Fibroblast of peridontal ligament (primary cell): ENCODE data around the gene UFD1.
A peak's percentile ranks its signal among the peaks of the same experiment; 100 is the strongest.
"Not testable (repeated sequence)": the region's sequence is repeated elsewhere in the genome, so short reads cannot be mapped to it uniquely, and the experiment has no call there.

Experiments used
- DNase-seq: peaks from one replicate; pipeline ENCODE4 v3.0.0-alpha.2; 2010; ENCODE audit errors: extremely low read depth

The UFD1 gene

DNA sequence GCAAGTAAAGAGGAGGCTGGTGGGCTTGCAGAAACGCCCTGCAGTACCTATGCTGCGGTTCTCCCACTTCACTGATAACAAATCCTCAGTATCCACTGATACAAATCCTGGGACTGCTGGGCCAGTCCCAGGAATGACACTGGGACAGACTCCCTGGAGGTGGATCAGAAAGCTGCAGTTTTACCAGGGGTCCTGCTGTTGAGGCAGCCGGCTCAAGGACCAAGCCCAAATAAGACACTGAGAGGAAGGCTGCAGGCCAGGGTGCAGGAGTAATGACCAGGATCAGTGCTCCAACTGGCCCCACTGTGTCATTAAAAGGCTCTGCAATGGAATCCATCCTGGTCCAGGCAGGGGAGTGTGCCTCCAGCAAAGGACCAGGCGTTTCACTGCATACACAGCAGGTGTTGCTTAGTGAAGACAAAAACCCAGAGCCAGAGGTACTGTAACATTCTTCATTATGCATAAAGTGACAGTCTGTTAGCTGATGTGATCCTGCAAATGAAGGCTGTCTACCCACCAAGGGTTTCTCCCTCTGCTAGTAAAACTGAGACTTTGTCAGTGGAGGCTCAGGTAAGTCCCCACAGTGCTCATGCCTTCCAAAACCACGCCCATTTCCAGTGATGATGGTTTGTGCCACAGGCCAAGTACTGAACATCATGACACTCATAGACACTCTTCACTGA, 30.1 kb downstream of the UFD1 start:
- DNase-seq, result no peak

DNA sequence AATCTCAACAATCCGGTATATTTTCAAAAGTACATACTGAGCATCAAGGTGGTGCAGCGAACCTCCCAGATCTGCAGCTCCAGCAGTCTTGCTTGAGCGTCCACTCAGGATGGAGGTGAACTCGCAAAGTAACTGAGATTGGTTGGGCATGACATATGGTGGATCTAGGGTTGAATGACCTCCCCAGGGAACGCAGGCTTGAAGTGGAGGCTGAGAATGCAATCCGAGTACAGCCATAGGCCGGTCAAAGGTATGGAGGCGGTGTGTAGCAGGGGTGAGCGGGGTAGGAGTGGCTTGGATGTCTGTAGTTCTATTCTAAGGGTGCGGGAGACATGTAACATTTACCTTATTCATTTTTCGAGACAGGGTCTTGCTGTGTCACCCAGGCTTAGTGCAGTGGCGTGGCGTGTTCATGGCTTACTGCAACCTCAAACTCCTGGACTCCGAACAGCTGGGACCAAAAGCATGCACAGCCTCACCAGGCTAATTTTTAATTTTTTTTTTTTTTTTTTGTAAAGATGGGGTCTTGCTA, 30.9 kb downstream of the UFD1 start:
- DNase-seq, result peak; percentile 78

DNA sequence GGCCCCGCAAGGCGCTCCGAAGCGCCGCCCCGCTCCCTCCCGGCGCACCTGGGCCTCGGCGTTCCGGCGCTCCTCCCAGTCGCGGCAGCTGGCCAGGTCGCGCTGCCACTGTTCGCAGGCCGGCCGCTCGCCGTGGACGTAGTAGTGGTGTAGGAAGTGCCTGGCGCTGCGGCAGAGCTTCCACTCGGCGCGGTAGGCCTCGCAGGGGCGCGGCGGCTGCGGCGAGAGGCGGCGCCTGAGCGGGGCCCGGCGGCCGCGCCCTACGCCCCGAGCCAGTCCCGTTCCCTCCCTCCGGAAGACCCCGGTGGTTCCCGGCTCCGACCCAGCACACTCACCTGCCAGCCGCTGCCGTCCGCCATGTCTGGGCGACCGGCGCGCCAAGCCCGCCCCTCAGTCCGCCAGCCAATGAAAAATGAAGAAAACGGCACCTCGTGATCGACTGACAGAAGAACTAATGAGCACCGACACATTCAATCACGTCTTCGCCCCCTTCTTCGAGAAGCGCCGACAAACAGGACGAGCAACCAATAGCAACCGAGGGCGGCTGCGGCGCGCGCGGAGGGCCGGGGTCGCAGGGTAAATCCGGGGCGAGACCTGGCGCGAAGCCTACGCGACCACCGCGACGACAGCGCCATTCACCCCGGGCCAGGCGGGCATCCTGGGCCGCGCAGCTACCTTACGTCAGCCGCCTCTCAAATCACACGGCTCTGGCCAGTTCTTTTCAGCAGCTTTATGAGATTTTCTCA, 31.5 kb downstream of the UFD1 start, which contains the start of gene C22orf39:
Gene C22orf39, minus strand, starts transcription at position 382 of the 746 bp plus-strand sequence. Its CDS starts 23 bp downstream, at position 359.
- DNase-seq, result peak; percentile 92

DNA sequence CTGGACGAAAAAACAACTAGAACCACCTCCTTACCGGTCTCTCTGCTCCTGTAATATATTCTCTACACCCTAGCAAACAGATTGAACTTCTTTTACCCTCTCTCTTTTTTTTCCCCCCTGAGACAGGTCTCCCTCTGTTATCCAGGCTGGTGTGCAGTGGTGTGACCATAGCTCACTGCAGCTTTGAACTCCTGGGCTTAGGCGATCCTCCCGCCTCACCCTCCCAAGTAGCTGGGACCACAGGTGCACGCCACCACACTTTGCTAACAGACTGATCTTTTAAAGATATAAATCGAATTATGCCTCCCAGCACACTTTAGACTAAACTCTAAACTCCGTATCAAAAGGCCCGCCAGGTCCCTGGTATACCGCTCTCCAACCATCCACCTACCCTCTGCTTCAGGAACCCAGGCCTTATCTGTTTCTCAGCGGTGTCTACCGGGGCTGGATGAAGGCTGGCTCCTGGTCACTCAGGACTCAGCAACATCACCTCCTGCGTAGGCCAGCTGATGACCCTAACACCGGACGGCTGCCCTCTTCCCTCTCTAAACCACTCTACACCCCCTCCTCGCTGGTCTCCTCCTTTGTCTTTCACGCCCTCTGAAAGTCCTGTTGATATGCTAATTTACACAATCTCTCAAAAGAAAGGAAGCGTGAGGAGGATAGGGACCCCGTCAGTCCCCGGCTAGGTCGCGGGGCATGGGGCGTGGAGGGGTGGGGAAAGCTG, 32.2 kb downstream of the UFD1 start:
- DNase-seq, result no peak

DNA sequence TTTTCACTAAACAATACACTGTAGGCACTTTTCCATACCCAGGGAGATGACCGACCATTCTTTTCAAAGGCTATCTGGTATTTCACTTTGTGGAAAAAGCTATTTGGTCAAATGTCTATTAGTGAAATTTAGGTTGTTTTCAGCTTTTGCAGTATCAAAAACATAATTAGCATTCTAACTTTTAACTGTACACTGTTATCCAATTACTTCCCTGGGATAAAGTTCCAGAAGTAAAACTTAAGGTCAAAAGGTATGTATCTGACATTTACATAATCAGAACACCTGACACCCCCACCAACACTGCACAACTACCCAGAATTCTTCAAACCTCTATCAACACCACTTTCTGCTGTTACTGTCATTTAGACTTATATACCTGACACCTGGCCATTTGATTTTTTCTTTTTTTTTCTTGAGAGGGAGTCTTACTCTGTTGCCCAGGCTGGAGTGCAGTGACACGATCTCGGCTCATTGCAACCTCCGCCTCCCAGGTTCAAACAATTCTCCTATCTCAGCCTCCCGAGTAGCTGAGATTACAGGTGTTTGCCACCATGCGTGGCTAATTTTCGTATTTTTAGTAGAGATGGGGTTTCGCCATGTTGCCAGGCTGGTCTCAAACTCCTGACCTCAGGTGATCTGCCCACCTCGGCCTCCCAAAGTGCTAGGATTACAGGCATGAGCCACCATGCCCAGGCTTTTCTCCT, 33.6 kb downstream of the UFD1 start:
- not testable (repeated sequence) for DNase-seq

DNA sequence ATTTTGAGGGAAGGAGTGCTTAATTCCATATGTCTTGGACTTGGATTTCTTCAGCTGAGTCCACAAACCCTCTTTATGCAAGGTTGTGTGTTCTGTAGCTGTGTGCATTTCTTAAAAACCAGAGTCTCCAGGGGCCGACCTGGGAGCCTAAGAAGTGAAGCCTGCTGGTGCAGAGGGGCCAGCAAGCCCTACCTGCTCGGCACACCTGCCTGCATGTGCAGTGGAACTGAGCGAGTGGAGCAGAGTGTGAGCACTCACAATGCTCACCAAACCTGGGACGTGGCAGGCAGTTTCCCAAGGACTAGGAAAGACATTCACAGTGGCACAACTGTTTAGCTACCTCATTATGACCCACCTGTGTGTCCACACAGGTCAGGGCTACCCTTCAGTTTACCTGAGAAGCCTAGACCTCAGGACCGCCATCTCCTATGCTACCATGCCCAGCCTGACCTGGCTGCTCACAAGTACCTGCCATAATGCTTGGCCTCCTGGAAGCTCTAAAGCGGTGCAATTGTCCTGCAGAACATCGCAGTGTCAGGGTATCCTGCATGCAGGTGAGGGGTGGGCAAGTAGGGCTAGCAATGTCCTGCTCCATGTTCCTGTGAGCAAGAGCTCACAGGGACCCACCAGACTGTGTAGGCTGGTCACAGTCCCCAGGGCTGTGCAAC, 35.3 kb downstream of the UFD1 start:
- no peak for DNase-seq

DNA sequence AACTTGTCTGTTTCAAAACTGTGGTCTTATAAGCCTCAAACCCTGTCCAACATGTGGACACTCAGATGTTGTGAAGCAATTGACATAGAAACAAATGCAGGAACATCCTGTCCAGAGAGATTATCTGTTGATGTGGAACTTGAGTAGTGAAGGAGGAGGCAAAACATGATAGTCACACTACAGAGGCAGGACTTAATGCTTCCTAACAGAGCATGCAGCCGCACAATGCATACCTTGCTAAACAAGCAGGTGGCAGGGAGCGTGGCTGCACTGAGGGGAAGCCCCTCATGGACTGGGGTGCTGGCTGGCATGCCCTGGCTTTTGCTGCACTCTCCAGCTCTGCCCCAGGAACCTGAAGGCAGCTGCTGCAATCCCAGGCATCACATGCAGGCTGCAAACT, 36.8 kb downstream of the UFD1 start:
- DNase-seq, result no peak

DNA sequence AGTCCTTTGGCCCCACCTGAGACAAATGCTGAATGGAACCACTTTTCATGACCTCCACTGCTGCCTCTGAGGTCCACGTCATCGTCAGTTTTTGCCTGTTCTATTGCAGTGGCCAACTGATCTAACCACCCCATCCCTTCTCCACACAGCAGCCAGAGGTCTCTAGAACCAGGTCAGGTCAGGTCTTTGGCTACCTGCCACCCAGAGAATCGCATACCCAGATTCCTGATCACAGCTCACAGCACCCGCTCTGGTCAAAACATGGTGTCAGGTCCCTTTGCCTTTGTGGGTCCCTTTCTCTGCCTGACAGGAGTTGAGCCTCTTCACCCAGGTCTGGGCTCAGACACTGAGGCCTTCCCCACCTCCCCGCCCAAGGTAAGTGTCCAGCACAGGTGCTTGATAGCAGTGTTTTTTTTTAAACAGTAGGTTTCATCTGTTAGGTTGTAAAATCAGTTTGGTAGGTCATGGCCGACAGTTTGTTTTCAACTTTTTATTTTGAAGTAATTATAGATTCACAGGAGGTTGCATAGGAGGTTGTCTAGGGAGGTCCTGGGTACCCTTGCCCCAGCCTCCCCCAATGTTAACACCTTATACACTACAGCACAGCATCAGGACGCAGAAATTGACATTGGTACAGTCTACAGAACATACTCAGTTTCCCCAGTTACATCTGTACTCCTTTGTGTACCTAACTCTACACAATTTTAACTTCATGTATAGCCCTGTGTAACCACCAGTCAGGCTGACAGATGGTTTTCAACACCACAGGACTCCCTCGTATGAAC, 38.4 kb downstream of the UFD1 start:
- no peak for DNase-seq

DNA sequence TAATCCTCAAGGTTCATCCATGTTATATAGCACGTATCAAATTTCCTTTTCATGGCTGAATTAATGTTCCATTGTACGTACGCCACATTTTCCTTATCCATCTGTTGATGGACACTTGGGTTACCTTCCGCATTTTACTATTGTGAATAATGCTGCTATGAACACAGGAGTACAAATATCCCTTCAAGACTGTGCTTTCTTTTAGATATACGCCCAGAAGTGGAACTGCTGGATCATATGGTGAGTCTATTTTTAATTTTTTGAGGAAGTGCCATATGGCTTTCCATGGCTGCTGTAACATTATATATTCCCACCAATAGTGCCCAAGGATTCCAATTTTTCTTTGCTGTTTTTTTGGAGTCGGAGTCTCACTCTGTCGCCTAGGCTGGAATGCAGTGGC, 40.7 kb downstream of the UFD1 start:
- DNase-seq, result no peak

DNA sequence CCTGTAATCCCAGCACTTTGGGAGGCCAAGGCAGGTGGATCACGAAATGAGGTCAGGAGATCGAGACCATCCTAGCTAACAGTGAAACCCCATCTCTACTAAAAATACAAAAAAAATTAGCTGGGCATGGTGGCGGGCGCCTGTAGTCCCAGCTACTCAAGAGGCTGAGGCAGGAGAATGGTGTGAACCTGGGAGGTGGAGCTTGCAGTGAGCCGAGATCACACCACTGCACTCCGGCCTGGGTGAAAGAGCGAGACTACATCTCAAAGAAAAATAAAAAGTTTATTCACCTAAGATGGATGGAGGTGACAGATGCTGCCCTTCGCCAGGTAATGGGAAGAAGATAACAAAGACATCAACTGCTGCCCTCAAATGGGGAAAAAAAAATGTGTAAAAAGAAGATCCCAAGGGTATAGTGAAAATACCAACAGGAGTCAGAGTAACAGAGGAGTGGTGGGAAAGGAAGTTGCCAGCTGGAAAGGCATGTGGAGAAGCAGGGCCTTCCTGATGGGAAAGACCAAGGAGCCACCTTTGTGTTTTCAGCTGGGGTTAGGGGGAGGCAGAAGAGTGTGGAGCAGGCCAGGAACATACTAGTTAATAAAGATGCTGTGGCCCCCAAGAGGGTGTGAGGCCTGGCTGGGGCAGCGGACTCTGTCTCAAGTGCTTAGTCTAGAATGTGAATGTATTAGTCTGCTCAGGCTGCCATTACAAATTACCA, 42.4 kb downstream of the UFD1 start:
- not testable (repeated sequence) for DNase-seq

DNA sequence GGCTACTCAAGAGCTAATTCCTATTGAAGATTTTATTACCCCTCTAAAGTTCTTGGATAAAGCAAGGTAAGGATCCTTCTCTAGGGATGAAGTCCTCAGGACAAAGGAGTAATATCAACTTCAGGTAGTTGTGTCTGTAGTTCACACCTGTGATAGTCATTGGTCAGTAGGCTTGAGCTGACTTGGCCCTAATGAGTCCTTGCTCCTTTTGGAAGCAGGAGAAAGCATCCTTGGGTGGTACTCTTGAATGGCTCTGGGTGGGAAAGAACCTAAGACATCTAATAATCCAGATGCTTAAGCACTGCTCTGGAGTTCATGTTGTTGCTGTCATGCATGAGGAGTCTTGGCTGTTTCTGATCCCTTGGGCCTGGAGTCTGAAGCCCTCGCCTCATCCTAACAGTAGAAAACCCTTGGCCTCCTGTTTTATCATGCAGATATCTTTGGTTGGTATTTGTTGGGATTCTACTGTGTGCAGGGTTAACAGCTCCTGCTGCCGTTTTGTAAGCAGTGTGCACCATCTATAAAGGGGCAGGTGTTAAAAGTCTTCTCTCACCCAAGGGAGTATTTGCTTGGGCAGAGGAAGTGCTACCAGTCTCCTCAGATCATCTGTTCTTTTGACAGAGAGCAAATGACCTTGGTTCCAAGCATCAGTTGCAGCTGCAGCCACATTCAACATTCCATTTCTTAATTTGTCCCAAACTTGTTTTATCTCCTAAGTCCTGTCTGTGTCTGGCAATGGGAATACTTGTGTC, 44.0 kb downstream of the UFD1 start:
- no peak for DNase-seq

DNA sequence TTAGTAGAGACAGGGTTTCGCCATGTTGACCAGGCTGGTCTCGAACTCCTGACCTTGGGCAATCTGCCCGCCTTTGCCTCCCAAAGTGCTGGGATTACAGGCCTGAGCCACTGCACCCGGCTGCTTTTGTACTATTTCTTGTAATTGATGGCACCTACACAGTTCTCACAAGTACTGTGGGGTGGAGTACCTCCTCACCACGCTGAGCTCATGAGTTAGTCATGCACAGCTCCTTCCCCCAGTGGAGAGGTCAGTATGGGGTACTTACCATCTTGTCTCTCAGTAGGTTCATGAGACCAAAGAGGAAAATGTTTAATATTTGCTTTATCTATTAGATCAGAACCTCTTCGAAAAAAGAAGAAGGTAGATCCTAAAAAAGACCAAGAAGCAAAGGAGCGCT, 44.6 kb downstream of the UFD1 start:
- no peak for DNase-seq

DNA sequence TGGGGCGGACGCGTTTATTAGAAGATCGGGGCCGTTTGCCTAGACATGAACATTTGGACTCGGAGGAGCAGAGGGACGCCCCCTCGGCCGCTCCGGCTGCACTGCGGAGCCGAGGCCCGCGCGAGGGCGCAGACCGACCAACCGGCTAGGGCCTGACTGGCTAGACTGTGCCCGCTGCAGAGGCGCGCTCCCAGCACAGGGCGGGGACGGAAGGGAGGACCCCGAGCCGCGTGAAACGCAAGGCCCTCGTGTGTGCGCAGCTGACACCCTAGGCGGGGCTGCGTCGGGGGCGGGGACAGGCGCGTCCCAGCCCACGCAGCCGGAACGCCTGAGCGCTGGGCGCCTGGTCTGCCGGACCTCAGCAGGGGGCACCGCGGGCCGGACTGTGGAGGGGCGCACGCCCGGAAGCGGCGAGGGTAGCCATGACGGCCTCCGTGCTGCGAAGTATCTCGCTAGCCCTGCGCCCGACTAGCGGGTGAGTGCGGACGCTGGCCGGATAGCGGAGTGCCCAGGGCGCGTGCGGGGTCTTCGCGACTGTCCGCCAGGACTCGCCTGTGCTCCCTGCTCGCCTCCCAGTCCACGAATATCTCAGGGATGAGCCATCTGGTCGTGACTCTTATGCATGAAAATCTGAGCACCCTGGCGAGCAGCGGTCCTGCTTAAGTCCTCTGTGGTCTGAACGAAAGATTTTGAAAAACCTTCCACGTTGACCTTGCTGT, 46.7 kb downstream of the UFD1 start, which contains the start of gene MRPL40:
Gene MRPL40, plus strand, starts transcription at position 413 of the 719 bp plus-strand sequence. Its CDS starts 10 bp downstream, at position 423.
- DNase-seq, result peak; percentile 89

DNA sequence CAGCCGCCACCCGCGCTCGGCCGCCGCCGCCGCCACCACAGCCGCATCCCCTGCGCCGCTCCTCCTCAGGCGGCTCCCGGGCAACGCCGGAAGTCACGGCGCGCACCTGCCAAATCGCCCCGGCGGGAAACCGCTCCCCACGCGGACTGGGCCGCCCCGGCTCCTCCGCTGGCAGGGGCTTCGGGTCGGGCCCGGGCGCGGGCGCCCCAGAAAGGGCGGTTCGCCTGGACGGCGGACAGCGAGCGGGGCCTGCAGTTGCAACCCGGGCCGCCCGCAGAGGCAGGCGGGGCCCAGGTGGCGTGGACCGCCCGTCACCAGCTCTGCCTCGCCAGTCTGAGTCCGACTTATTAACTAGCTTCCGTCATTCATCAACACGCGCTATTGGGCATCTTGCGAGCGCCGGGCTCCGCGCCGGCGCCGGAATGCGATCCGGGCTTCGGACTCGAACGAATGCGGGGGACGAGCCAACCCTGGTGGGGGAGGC, 47.3 kb downstream of the UFD1 start, which contains the start of gene HIRA:
Gene HIRA, minus strand, starts transcription at position 85 of the 484 bp plus-strand sequence. CDS start 257 bp downstream, outside the sequence.
- DNase-seq, result peak; percentile 62

DNA sequence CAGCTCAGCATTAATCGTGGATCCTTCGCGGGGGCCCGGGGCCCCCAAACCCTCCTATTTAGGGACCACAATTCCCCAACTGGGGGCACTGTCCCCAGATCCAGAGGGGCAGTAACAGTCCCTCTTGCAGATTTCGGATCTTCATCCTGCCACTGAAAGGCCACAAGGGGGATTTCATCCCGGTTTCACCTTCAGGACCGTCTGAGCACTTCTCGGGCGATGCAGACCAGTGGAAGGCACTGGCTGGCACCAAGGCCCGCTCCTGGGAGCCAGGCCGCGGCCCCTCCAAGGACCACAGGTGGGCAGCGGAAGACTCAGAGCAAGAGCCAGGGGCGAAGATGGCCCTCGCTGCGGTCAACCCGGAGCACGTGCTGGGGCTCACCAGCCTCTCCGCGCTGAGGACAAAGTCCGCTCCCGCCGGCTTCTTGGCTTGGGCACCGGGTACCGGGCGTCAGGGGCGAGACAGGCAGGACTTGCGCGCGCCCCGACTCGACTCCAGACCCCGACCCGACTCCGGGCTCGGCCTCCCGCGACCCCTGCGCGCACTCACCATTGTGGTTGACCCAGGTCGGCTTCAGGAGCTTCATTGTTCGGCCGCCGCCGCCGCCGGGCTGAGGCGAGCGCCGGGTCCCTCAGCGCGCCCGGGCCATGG, 48.0 kb downstream of the UFD1 start:
- DNase-seq, result peak; percentile 34

DNA sequence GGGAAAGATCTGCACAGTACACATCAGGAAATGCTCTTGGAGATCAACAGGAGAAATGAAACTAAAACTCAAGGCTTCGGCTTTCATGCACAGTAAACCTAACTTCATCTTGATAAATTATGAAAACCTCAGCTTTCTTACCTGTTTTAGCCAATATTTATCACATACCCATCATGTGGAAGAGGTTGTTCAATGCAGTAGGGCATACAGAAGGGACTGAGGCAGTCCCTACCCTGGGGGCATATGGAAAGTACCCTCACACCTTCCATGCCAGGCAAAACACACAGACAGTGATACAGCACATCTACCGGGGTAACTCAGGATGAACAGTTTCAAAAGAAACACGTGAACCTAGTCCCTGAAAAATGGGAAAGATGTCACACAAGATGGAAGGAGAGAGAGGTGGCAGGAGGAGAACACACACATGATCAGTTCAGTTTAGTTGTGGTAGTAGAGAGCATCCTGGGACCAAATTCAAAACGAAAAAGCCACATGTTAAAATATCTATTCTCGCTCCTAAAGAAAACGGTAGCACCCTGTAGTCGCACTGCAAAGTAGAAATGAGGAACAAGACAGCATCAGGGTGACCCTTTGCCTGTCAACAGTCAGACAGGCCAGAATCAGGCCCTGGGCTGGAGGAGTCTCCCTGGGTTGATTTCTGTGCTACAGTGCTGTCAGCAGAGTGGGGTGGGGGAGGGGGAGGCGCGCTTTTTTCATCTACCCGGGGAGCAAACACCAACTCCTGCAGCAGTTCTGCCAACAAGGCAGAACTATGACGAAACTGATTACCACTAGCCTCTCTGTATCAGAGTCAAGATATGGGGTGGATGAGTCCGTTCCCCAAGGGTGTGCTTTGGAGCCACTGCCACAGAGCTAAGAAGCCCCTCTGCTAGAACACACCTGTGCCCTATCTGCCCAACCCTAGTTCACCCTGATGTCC, 48.8 kb downstream of the UFD1 start:
- DNase-seq, result peak; percentile 75
